HG03139 (cell line): ENCODE results near the gene FCHSD2.

Source experiments
- ATAC-seq: cut with Tn5 transposase; IDR thresholded peaks from one replicate; pipeline ENCODE4 v1.9.1; 2021; ENCODE audit not compliant: unreplicated experiment

Gene FCHSD2

DNA sequence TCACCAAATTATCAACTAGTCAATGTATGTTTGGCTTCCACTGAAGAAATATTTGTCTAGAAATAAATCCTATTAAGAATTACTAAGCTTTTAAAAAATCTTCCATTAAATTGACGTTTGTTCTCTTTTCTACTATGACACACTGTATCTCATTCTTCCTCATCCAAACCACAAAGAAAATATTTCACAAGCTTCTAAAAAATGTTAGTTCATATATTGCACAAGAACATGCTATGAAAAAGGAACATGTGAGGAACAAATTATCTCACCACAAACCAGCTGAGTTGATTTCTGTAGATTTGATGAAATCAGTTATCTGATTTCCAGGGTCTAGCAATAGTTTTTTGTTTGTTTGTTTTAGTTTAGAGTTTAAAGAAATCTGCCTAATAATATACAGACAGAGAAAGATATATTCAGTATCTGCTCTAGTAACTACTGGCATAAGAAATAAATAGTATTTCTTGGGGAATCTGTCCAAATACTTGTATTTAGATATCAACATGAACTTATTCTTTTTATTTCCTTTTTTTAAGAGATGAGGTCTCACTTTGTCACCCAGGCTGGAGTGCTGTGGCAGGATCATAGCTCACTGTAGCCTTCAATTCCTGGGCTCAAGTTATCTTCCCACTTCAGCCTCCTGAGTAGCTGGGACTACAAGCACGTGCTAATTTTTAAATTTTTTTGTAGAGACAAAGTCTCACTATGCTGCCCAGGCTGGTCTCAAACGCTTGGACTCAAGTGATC is 166.2 kb downstream of the FCHSD2 start:
- ATAC-seq = no peak

DNA sequence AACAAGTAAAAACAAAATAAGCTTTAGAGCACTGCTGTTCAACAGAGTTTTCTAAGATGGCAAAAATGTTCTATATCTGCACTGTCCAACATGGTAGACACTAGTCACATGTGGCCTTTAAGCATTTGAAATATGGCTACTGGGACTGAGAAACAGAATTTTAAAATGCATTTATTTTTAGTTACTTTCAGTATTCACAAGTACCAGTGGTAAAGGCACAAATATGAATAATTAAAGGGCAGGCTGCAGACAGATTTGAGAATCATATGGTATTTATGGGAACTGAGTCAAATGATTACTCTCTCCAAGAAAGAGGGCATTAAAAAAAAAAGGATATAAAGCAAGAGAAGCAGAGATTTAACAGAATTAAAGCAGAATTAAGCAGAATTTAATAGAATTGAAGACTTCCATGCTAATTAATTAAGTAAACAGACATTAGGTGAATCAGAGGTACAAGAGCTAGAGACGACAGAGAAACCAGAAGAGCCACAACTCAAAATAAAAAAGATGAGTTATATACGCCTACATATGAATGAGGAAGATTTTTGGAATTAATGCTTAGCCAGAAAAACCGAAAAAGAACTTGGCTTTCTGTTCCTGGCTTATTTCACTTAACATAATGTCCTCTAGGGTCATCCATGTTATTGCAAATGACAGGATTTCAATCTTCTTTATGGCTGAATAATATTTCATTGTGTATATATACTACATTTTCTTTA is 167.5 kb downstream of the FCHSD2 start:
- no peak for ATAC-seq

DNA sequence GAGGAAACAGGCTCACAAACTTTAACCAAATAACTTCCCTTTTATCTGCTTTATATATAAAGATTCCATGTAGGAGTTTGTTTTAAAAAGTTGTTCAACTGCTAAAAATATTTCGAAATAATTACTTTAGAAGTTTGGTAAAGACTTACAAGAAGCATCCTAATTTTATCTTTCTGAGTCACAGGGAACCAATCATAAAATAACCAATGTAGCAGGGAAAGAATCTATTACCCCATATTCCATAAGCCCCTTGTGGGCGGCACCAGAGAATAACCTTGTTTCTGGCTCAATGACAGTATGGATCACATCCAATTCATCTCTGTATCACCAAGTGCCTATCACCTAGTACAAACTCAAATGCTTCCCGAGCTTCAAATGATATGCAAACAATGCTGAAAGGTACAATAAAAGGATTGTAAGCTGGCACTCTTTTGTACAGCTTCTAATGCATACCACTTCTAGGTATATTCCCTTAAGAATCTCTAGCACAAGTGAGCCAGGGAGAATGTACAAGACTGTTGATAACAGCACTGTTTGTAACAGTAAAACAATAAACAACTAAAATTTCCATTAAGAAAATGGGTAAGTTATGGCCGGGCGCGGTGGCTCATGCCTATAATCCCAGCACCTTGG is 169.5 kb downstream of the FCHSD2 start:
- ATAC-seq = no peak

DNA sequence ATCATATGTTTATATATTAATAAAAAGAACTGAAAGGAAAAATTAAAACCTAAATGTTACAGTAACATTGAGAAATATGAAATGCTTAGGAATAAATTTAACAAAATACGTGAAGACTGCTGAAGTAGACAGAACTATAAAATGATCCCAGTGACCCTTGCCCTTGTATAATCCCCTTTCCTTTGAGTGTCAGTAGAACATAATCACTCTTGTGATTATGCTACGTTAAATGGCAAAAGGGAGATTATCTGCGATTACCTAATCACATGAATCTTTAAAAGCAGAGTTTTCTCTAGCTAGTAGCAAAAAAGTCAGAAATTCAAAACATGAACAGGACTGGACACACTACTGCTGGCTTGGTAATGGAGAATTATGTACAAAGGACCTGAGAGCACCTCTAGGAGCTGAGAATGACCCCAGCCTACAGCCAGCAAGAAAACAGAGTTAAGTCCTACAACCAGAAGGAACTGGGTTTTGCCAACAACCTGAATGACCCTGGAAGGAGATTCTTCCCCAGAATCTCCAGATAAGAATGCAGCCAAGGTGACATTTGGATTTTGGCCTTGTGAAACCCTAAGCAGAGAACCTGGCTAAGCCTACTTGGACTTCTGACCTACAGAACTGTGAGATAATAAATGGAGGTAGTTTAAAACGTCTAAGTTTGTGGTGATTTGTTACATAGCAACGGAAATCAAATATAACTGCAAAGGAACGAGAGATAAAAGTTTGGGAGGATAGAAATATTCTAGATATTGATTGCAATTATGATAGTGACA is 170.7 kb downstream of the FCHSD2 start:
- ATAC-seq = no peak

DNA sequence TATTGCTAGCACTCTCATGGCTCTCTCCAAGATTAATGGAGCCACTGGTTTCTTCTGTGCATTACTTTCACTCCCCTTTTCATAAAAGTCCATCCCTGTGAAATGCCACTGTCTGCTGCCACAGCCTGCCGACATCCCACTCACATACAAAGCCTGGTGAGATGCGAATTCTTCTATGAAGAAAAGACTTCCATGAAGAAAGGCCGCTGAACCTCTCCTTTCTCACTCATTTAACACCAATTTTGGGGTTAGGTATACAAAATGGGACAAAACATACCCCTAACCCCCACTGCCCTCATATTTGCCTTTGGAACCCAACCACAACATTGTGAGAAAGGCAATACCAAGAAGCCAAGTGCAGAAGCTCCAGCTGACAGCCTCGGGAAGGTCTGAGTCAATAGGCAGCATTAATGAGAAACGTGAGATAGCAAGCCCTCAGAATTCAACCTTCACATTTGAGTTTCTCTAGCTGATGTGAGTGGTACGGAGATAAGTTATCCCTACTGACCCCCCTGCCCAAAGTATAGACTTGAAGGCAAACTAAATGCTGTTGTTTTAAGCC is 171.5 kb downstream of the FCHSD2 start:
- no peak for ATAC-seq

DNA sequence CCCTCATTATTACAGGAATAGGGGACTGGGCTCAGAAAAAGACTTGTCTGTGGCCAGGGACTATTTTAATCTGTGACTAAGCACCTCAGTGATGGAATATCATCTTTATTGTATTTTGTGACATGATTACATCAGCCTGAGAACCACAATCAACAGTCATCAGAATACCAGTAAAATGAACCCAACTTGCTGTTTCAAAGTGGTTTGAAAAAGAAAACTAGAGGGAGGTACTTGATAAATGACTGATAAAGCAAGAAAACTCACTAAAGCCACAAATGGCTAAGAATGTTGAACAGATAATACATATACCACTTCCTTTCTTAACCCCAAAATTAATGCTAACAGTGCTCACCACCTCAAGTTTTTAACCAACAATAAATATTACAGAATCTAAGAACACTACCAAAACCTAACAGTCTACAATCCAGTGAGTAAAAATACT is 172.2 kb downstream of the FCHSD2 start:
- peak; percentile 63 for ATAC-seq

DNA sequence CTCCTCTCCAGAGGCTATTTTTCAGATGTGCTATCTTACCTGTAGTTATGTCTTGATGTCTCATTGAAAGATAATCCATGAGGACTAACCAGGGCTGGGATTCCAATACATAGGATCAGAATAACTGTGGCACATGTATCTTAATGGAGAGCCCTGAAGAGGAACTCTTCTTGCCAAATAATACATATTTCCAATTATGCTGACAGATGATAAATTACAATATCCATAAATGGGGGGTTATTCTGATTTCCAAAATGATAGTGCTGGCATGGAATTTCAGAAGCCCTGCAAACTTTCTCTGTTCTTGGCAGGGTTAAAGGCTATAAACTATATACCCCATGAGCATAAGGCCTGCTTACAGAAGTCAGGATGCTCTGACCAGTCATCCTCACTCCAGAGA is 173.7 kb downstream of the FCHSD2 start:
- no peak for ATAC-seq

DNA sequence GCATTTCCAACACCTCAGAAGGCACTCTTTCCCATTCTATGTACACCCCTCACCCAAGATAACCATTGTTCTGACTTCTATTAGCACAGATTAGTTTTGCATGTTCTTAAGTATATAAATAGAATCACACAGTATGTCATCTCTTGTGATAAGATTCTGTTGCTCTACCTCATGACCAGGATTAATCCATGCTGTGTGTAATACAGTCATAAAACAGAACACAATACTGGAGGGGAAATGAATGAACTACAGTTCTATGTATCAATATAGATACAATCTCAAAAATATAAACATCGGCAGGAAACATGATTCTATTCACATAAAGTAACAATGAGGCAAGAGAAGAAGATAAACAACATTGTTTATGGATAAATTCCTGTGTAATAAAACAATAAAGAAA is 176.4 kb downstream of the FCHSD2 start:
- no peak for ATAC-seq

DNA sequence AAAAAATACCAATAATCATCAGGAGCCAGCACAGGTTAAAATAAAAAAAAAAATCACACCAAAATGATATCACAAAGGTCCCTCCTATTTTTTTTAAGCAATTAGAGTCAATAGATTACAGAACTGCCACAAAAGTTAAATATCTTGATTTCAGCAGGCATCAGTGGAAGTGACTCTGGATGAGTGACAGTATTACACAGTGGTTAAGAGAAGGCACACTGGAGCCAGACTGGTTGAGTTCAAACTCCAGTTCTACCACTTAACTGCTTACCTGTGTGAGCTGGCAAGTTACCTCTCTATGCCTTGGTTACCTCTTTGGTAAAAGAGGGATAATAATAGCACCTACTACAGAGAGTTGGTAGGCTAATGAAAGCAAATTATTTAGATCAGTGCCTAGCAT is 179.4 kb downstream of the FCHSD2 start:
- ATAC-seq = no peak

DNA sequence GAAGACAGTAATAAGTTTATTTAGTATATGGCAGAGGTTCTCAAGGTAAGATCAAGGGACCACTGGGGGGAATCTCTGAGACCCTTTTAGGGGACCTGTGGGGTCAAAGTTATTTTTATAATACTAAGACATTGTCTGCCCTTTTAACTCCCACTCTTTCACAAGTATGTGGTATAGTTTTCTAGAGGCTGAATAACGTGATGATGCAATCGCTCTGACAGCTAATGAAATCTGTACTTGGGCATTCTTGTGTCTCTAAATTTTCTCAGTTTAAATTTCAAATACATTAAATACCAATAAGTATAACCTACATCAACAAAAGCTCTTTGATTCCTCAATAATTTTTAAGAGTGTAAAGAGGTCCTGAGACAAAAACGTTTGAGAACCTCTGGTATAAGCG is 180.0 kb downstream of the FCHSD2 start:
- no peak for ATAC-seq

DNA sequence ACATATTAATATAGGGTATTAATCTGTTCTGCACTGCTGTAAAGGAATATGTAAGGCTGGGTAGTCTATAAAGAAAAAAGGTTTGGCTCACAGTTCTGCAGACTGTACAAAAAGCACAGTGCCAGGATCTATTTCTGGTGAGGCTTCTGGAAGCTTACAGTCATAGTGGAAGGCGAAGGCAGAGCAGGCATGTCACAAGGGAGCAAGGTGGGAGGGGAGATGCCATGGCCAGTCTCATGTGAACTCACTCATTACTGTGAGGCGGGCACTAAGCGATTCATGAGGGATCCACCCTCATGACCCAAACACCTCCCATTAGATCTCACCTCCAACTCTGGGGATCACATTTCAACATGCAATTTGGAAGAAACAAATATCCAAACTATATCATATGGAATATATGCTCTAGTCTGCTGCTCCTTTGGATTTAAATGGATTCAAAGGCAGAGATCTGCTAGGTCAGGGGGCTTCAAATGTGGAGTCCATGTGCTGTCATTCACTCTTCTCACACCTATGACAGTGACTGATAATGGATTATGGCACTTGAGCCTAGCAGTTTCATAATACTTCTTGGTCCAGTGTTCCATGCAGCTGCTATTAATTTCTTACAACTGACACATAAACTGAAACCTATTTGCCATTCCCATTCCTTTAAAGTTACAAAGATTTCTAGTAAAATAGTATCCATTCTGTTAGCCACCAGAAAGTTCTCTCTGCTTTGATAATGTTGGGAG is 182.0 kb downstream of the FCHSD2 start:
- no peak for ATAC-seq

DNA sequence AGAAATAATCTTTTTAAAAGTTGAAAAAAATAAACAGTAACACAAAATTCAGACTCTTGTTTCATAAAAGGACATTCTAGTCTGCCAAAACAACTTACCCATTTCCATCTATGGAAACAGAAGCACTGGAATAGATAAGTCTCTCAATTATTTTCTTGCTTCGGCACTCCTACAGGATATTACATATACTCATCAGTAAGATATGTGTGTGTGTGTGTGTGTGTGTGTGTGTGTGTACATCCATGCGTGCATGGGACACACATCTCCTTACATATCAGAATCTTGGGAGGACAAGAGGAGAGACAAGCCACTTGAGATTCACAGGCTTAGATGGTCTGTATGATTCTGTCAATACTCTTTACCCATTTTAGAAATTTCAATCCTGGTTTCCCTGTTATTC is 183.3 kb downstream of the FCHSD2 start:
- no peak for ATAC-seq

DNA sequence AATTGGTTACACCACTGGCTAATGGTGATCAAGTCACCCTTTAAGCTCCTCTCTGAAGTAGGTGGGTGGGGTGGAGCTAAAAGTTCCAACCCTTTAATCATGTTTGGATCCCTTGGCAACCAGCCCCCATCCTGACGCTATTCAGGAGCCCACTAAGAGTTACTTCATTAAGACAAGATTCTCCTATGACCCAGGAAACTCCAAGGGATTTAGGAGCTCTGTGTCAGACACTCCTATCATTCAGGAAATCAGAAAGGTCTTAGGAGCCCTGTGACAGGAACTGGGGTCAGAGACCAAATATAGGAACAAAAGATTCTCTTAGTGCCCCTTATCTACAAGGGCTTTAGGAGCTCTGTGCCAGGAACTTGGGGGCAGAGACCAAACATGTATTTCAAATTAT is 186.7 kb downstream of the FCHSD2 start:
- no peak for ATAC-seq

DNA sequence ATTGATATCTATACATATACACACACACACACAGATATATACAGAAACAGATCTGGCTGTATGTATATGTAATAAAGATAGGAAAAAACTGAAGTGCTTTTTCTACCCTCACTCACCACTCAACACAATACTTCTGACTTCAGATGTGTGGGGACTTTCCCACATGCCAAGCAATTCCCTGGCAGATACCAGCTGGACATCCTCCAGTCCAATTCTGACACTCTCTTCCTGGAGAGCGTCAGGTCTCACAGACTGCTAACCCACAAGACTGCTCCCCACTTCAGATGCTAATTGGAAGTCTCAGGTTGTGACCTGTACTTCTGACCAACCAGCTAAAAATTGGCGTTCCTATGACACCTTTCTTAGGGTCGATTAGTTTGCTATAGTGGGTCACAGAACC is 187.3 kb downstream of the FCHSD2 start:
- no peak for ATAC-seq

DNA sequence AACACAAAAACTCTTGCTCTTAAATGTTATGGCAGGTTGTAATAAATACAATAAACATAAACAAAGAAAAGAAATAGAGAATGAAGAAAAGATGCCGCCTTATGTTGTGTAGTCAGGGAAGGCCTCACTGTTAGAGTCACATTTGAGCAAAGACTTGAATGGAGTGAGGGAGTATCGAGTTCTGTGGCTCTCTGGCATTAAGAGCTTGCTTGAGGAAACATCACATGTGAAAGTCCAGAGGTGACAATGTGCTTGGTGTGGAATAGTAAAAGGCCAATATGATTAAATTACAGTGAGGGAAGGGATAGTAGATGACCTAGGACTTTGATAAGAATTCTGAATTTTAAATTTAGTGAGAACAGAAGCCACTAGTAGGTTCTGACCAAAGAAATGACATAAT is 188.5 kb downstream of the FCHSD2 start:
- no peak for ATAC-seq

DNA sequence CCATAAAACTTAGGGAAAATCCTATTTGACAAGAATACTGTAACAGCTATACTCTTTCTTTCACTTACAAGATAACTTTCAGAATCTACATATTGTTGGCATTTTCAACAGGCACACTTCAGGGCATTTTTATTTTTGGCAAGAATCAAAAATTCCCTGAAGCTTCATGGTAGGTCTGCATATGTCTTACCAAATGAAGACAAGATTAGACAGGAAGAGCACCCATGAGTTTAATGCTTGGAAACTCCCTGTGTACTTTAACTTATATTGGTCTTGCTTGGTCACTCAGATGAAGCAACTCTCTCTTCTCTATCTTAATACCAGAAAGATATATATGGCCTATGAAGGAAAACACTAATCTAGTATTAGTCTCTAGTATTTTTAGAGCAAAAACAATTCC is 190.2 kb downstream of the FCHSD2 start:
- ATAC-seq = no peak

DNA sequence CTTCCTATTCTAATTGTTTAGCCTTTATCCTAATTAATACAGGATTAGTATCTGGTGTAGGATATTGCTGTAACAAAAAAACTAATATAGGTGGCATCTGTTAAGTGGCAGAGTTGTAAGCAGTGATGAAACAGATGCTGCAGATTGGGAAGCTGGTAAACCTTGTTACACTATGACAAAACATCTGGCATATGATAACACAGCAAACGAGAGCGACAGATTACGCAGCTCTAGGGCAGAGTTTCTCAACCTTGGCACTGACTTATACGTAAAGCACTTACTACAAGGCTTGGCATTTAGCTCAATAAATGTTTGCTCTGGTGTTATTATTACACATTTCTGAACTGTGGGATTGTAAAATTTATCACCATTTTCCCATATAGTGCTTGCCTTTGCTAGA is 190.9 kb downstream of the FCHSD2 start:
- ATAC-seq = no peak

DNA sequence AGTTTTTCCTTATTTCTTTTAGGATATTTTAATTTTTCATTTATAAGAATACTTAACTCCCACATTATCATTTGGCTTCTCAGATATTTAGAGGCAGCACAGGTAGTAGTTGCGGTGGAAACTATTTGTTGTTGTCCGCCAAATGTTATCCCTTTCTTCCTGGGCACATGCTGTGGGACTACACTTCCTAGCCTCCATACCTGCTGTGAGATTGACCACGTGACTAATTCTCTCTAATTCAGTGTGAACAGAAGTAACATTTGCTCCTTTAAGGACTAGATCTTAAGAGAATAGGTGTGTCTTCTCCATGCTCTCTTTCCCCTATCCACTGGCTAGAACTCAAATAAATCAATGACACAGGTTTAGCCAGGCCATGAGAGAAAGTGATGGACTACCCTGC is 191.4 kb downstream of the FCHSD2 start:
- no peak for ATAC-seq

DNA sequence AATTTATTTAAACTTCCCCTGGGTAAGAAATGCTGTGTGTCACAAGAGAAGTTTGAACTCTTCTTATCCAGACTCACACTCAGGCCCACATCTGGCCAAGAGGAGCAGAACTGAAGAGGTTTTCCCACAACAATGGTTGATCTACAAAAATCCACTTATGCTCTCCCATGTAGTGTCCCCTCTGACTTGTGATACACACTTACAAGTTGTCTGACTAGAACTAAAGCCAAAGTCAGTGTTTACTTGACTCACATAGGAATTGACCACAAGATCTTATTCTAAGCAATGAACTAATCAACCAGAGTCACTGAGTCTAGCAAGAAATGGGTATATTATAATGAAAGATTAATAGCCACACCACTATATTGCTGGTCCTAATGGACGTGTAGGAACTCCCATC is 194.9 kb downstream of the FCHSD2 start:
- ATAC-seq = no peak

DNA sequence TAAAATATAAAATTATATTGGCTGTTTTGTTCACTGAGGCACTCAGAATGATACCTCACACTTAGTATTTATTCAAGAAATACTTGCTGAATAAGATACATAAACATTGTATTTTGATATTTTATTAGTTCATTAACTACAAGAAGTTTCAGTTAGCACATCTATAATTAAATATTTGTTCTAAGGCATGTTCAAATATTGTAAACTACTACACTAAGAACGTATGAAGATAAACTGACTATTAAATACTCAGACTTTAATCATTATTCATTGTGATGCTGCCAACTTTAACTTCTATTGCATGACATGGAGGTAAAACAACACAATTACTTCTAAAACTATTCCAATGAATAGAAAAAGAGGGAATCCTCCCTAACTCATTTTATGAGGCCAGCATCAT is 198.5 kb downstream of the FCHSD2 start:
- no peak for ATAC-seq
